Pancreas (tissue), 10 donors: Measurements from ENCODE around the gene ZNF592. TPM values are rescaled to one million over a fixed set of nuclear protein-coding genes. Genes with fewer than 3 reads are reported as not detected.
A peak's percentile ranks its signal among the peaks of the same experiment; 100 is the strongest.

Experiments
- ATAC-seq, 4 donors: fragments of 200-7000 bp; cut with Tn5 transposase; one replicate each; pipeline versions ENCODE4 v1.8.0 to v1.9.1; 2020; ENCODE audit warnings: mild to moderate bottlenecking in 4 of 4, moderate library complexity in 4 of 4
- DNase-seq, 6 donors: peaks; one replicate each; pipeline ENCODE4 v3.0.0-alpha.2; 2020
- FAIRE-seq: peaks from 2 replicates; lab custom pipeline; 2012; peaks lifted over from hg19 to GRCh38; lab: Jason Lieb, UNC
- H3K27ac ChIP-seq, 4 donors: fragments of 200-600 bp; sonication (generic); 1 replicate in 3 of 4; 2 replicates in 1 of 4; pipeline versions ENCODE4 v1.5.0 to v1.8.0; 2020
- H3K27me3 ChIP-seq, 4 donors: fragments of 200-600 bp; one replicate each; pipeline ENCODE4 v1.8.0; 2021
- H3K36me3 ChIP-seq, 3 donors: fragments of 200-600 bp; sonication (generic) in 1 of 3; one replicate each; pipeline versions ENCODE4 v1.5.0 to v1.8.0; 2020 to 2021
- H3K4me1 ChIP-seq, 3 donors: fragments of 200-600 bp; one replicate each; pipeline ENCODE4 v1.8.0; 2021
- H3K4me3 ChIP-seq, 4 donors: fragments of 200-600 bp; sonication (generic) in 2 of 4; one replicate each; pipeline versions ENCODE4 v1.5.0 to v1.8.0; 2020 to 2021
- H3K9me3 ChIP-seq, 4 donors: fragments of 200-600 bp; one replicate each; pipeline ENCODE4 v1.8.0; 2021
- CTCF ChIP-seq, 4 donors: fragments of 200-600 bp; sonication (generic) in 3 of 4; IDR thresholded peaks; one replicate each; pipeline versions ENCODE4 v1.5.0 to v1.8.0; 2021; ENCODE audit warnings: antibody characterized with exemption in 4 of 4
- WGBS, 2 donors: extraction: QIAGEN DNeasy Blood & Tissue Kit; methylation state at CpG; one replicate each; pipeline ENCODE4 v1.1.7; 2013; 5-methylcytosine and 5-hydroxymethylcytosine counted together
- intact Hi-C, 3 donors: fragments of 100-400 bp; cut with DNase I; formaldehyde crosslinking; loops; one replicate each; pipeline versions ENCODE4 v1.11.1 to v1.14.2; 2022
- polyA plus RNA-seq, 2 donors: library from polyadenylated mRNA; stranded (reverse); fragments of 200-250 nt; gene quantifications; one replicate each; pipeline ENCODE4 v1.2.3, GENCODE V29; 2013
- total RNA-seq, 6 donors: library from RNA; stranded (reverse); fragmentation: NEBNext Ultra II Directional in 4 of 6; extraction: Animal tissue kit (Norgen Biotek cat#: 25700) in 4 of 6; gene quantifications; one replicate each; pipeline versions ENCODE4 v1.2.1 to v1.2.4, GENCODE V29; 2021 to 2023
- donor health status: healthy with polysubstance abuse.
- donor health status: DM: no; HTN: no; CAD: no; lungs with moderate emphysema.
- donor health status: DM: no; HTN: no; CAD: no.
- donor health status: control.
- donor health status: control.
- donor health status: Bipolar disorder and iron deficiency.
- donor health status: DM: yes; HTN: yes; CAD: no.
- donor health status: DM: no; HTN: no; CAD: no.
- donor health status: DM: no; HTN: no; CAD: no.
- donor health status: DM: yes; HTN: yes; CAD: no.

The ZNF592 gene
- total and polyA plus RNA-seq, 8 donors = 9.1 to 16.6 (median 12.0) TPM

GRCh38 chr15:84812842-84813241 lies 64.5 kb downstream of the ZNF592 start:
- no peaks in the 10 kb centered on the region for H3K9me3 ChIP-seq
- no peaks in the 10 kb centered on the region for H3K36me3 ChIP-seq
- no peak overlapping the region for H3K4me3 ChIP-seq
- no peaks in the 10 kb centered on the region for H3K27me3 ChIP-seq
- DNase-seq (no peak), ATAC-seq (no peak), FAIRE-seq (no peak)
- intact Hi-C loops = no loop called here
- no peak overlapping the region for H3K27ac ChIP-seq
- 70 to 72% methylated on average over 2 of the region's 2 CpGs for WGBS, 2 donors
- H3K4me1 ChIP-seq = no peaks in the 10 kb centered on the region
- no peak for TF ChIP-seq CTCF (IDR thresholded peaks at IDR 0.05)

DNA sequence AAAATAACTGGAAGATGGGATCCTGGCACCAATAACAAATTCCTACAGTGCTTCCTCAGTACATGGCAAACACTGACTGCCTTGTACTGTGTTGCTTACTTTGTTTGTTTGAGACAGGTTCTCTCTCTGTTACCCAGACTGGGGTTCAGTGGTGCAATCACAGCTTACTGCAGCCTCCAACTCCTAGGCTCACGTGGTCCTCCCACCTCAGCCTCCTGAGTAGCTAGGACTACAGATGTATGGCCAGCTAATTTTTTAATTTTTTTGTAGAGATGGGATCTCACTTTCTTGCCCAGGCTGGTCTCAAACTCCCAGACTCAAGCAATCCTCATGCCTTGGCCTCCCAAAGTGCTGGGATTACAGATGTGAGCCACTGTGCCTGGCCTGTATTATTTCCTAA lies 65.0 kb downstream of the ZNF592 start:
- no peak for FAIRE-seq
- WGBS, 2 donors = 93 to 100% methylated on average over 1 of the region's 1 CpG
- intact Hi-C loops = no loop called here

DNA sequence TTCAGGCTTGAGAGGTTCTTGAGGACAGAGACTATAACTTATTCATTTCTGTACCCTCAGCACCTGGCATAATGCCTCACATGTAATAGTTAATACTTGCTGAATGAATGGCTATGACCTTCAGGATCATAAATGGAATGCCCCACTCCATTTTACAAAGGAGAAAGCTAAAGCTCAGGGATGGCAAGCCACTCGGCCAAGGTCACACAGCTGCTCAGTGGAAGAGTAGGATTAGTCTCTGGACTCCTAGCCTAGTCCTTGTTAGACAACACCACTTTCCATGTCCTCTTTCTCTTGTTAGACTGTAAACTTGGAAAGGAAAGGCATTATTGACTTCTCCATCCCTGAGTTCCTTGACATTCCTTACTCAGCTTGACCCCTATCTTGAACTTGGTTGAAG lies 65.5 kb downstream of the ZNF592 start:
- no peaks in the 10 kb centered on the region for H3K27me3 ChIP-seq
- peaks cover 6 to 10% (median 9%) of the 10 kb centered on the region in 3 donors for H3K4me1 ChIP-seq
- intact Hi-C loops = no loop called here
- no peak for TF ChIP-seq CTCF (IDR thresholded peaks at IDR 0.05)
- H3K4me3 ChIP-seq = no peak overlapping the region
- no peak overlapping the region for H3K27ac ChIP-seq
- H3K9me3 ChIP-seq = no peaks in the 10 kb centered on the region
- no peak for ATAC-seq
- no peak for DNase-seq
- no peaks in the 10 kb centered on the region for H3K36me3 ChIP-seq
- FAIRE-seq = no peak
- 60 to 73% methylated on average over 1 of the region's 1 CpG for WGBS, 2 donors

More for the DNA sequence above, 65.0 kb downstream of the ZNF592 start:
- TF ChIP-seq CTCF (IDR thresholded peaks at IDR 0.05) = no peak
- no peaks in the 10 kb centered on the region for H3K27me3 ChIP-seq
- no peak for DNase-seq
- no peak overlapping the region for H3K4me3 ChIP-seq
- H3K36me3 ChIP-seq = no peaks in the 10 kb centered on the region
- no peak for ATAC-seq
- H3K9me3 ChIP-seq = no peaks in the 10 kb centered on the region
- no peak overlapping the region for H3K27ac ChIP-seq
- H3K4me1 ChIP-seq = peaks cover 1 to 5% (median 4%) of the 10 kb centered on the region in 3 donors

- ATAC-seq (no peak), DNase-seq (no peak), FAIRE-seq (no peak)
- H3K4me3 ChIP-seq = no peak overlapping the region
- no peak overlapping the region for H3K27ac ChIP-seq
- H3K27me3 ChIP-seq = no peaks in the 10 kb centered on the region
- H3K9me3 ChIP-seq = no peaks in the 10 kb centered on the region
- TF ChIP-seq CTCF (IDR thresholded peaks at IDR 0.05) = no peak
- H3K4me1 ChIP-seq = peaks cover 12 to 20% (median 17%) of the 10 kb centered on the region in 3 donors
- WGBS, 2 donors = 88% methylated on average over 10 of the region's 10 CpGs
- no peaks in the 10 kb centered on the region for H3K36me3 ChIP-seq
- intact Hi-C loops = no loop called here
Observed at GRCh38 chr15:84814916-84815315, 66.5 kb downstream of the ZNF592 start.

- no peak for FAIRE-seq
- H3K4me1 ChIP-seq = peaks cover 12 to 20% (median 17%) of the 10 kb centered on the region in 3 donors
- H3K27me3 ChIP-seq = no peaks in the 10 kb centered on the region
- no peaks in the 10 kb centered on the region for H3K9me3 ChIP-seq
- no peaks in the 10 kb centered on the region for H3K36me3 ChIP-seq
- no peak for TF ChIP-seq CTCF (IDR thresholded peaks at IDR 0.05)
- H3K4me3 ChIP-seq = peak within 1 kb of the TSS in 3 of 4 donors; percentile 24 to 43 (median 40)
- intact Hi-C loops = no loop called here
- peak; percentile 64 to 69 (median 64) for ATAC-seq
- WGBS, 2 donors = 26 to 38% methylated on average over 47 to 63 of the region's 63 CpGs
- H3K27ac ChIP-seq = peak within 1 kb of the TSS; percentile 46 to 90 (median 78)
- DNase-seq = peak; percentile 57 to 87 (median 77)
Observed at GRCh38 chr15:84816694-84817465, 68.5 kb downstream of the ZNF592 start, which contains the start of gene ALPK3. Gene ALPK3 (plus strand): TSS chr15:84817356. CDS start chr15:84817453, 97 bp downstream.
